HCT116 (cell line): ENCODE data around the gene SLC2A1. TPM values are rescaled to one million over a fixed set of nuclear protein-coding genes. Genes with fewer than 3 reads are reported as not detected.

ENCODE experiments used
- ATAC-seq: fragments of 200-7000 bp; cut with Tn5 transposase; 2 replicates; pipeline ENCODE4 v1.9.1; 2020; ENCODE audit warnings: mild to moderate bottlenecking, moderate library complexity
- BruUV-seq: library from RNA; stranded (reverse); fragments of 400-500 nt; replicated peaks from 2 replicates; lab custom pipeline; 2021; lab: Mats Ljungman, UMichigan
- CTCF ChIA-PET: fragments of 300-600 bp; sonication (Branson Sonifier 250); formaldehyde crosslinking; loops from one replicate; lab custom pipeline; 2021; ENCODE audit warnings: antibody characterized with exemption; lab: Charles Lee
- POLR2A ChIA-PET: fragments of 300-600, 350-600 bp; sonication (Branson Sonifier 250); formaldehyde crosslinking; loops from one replicate; lab custom pipeline; 2021; ENCODE audit warnings: antibody characterized with exemption; lab: Charles Lee
- RAD21 ChIA-PET, 2 experiments: fragments of 300-600 bp; sonication (Branson Sonifier 250); formaldehyde crosslinking; loops; one replicate each; lab custom pipeline; 2023; ENCODE audit warnings: low total read pairs in 2 of 2; ENCODE audit not compliant: uncharacterized antibody in 2 of 2, unreplicated experiment in 2 of 2, low non-redundant PET in 1 of 2; lab: Charles Lee
- DNase-seq: peaks from one replicate; pipeline ENCODE4 v3.0.0-alpha.2; 2010; ENCODE audit warnings: low read depth, low spot score
- H2AFZ ChIP-seq: fragments of 200-600 bp; shearing (Covaris generic), sonication (generic); 2 replicates; pipeline ENCODE4 v1.6.1; 2017; ENCODE audit warnings: low read depth, mixed run types, mixed read lengths, antibody characterized with exemption, low read length; ENCODE audit not compliant: poor library complexity, severe bottlenecking
- H3K27ac ChIP-seq: 2 replicates; pipeline ENCODE4 v1.5.1; 2012; ENCODE audit warnings: low read depth, low read length
- H3K27me3 ChIP-seq: fragments of 200-600 bp; sonication (generic); 2 replicates; pipeline ENCODE4 v1.6.1; 2016; ENCODE audit warnings: mixed run types, low read length, mixed read lengths; ENCODE audit not compliant: insufficient read depth
- H3K36me3 ChIP-seq, 2 experiments: fragments of 200-500 bp in 1 of 2; fragments of 200-600 bp in 1 of 2; sonication (Bioruptor generic) in 1 of 2; sonication (generic) in 1 of 2; 2 replicates each; pipeline versions ENCODE4 v1.5.1 to v1.6.1; 2014 to 2016; ENCODE audit warnings: low read length in 2 of 2, inconsistent platforms in 1 of 2, mixed read lengths in 1 of 2, mixed run types in 1 of 2; ENCODE audit not compliant: insufficient read depth in 2 of 2, control insufficient read depth in 1 of 2
- H3K4me1 ChIP-seq, 2 experiments: fragments of 200-600 bp in 1 of 2; sonication (generic) in 1 of 2; 2 replicates each; pipeline versions ENCODE4 v1.5.1 to v1.6.1; 2012 to 2017; ENCODE audit warnings: low read length in 2 of 2, inconsistent platforms in 1 of 2, mild to moderate bottlenecking in 1 of 2, mixed read lengths in 1 of 2, mixed run types in 1 of 2, moderate library complexity in 1 of 2; ENCODE audit not compliant: insufficient read depth in 2 of 2, control insufficient read depth in 1 of 2
- H3K4me2 ChIP-seq: fragments of 200-600 bp; sonication (generic); 2 replicates; pipeline ENCODE4 v1.6.1; 2017; ENCODE audit warnings: mixed run types, low read length, mixed read lengths
- H3K4me3 ChIP-seq, 2 experiments: fragments of 200-600 bp in 1 of 2; sonication (generic) in 1 of 2; replicated peaks in 1 of 2; 2 replicates each; pipeline ENCODE4 v1.5.1; 2011 to 2016; ENCODE audit warnings: low read length in 2 of 2, control low read depth in 1 of 2, low read depth in 1 of 2, mild to moderate bottlenecking in 1 of 2, mixed read lengths in 1 of 2, mixed run types in 1 of 2
- H3K79me2 ChIP-seq: fragments of 200-600 bp; sonication (generic); 2 replicates; pipeline ENCODE4 v1.6.1; 2017; ENCODE audit warnings: mild to moderate bottlenecking, mixed run types, low read length, moderate library complexity, mixed read lengths; ENCODE audit not compliant: insufficient read depth
- H3K9ac ChIP-seq: fragments of 200-600 bp; sonication (generic); 2 replicates; pipeline ENCODE4 v1.6.1; 2016; ENCODE audit warnings: low read length, mixed read lengths
- H3K9me2 ChIP-seq: fragments of 200-600 bp; sonication (generic), shearing (Covaris generic); 2 replicates; pipeline ENCODE4 v1.6.1; 2017; ENCODE audit warnings: mixed run types, mild to moderate bottlenecking, moderate library complexity; ENCODE audit not compliant: insufficient read depth
- H3K9me3 ChIP-seq, 2 experiments: fragments of 200-500 bp in 1 of 2; fragments of 200-600 bp in 1 of 2; sonication (Bioruptor generic) in 1 of 2; sonication (generic) in 1 of 2; 2 replicates each; pipeline ENCODE4 v1.6.1; 2014 to 2017; ENCODE audit warnings: low read length in 2 of 2, mixed read lengths in 2 of 2, inconsistent platforms in 1 of 2, low read depth in 1 of 2, mild to moderate bottlenecking in 1 of 2, mixed run types in 1 of 2, moderate library complexity in 1 of 2; ENCODE audit not compliant: control insufficient read depth in 1 of 2, insufficient read depth in 1 of 2
- H4K20me1 ChIP-seq: fragments of 200-600 bp; sonication (generic), shearing (Covaris generic); 2 replicates; pipeline ENCODE4 v1.6.1; 2017; ENCODE audit warnings: mixed run types, mild to moderate bottlenecking, moderate library complexity; ENCODE audit not compliant: insufficient read depth
- ATF3 ChIP-seq: IDR thresholded peaks from 2 replicates; pipeline ENCODE4 v1.6.1; 2012
- CEBPB ChIP-seq: IDR thresholded peaks from 2 replicates; pipeline ENCODE4 v1.6.1; 2012; ENCODE audit warnings: low read depth
- CTCF ChIP-seq, 3 experiments: fragments of 200-600 bp in 1 of 3; sonication (generic) in 1 of 3; IDR thresholded peaks in 2 of 3; conservative IDR thresholded peaks in 1 of 3; 2 replicates each; pipeline ENCODE4 v1.5.1; 2012 to 2017; ENCODE audit warnings: low read depth in 2 of 3, low read length in 2 of 3, antibody characterized with exemption in 1 of 3, borderline replicate concordance in 1 of 3, control low read depth in 1 of 3, mild to moderate bottlenecking in 1 of 3, mixed read lengths in 1 of 3, mixed run types in 1 of 3, moderate library complexity in 1 of 3; ENCODE audit not compliant: insufficient read depth in 1 of 3
- EGR1 ChIP-seq: IDR thresholded peaks from 2 replicates; pipeline ENCODE4 v1.6.1; 2012; ENCODE audit warnings: low read depth
- EZH2 ChIP-seq: fragments of 200-600 bp; sonication (generic); IDR thresholded peaks from 2 replicates; pipeline ENCODE4 v1.6.1; 2017; ENCODE audit warnings: antibody characterized with exemption, mixed run types
- EZH2phosphoT487 ChIP-seq: fragments of 200-600 bp; IDR thresholded peaks from 2 replicates; pipeline ENCODE4 v1.6.1; 2018; ENCODE audit warnings: antibody characterized with exemption, borderline replicate concordance
- FOSL1 ChIP-seq: IDR thresholded peaks from 2 replicates; pipeline ENCODE4 v1.6.1; 2012; ENCODE audit warnings: low read depth
- JUND ChIP-seq: IDR thresholded peaks from 2 replicates; pipeline ENCODE4 v1.6.1; 2012
- POLR2A ChIP-seq: IDR thresholded peaks from 2 replicates; pipeline ENCODE4 v1.7.0; 2011; ENCODE audit warnings: borderline replicate concordance; ENCODE audit not compliant: insufficient read depth, insufficient read length; ENCODE audit errors: extremely low read depth
- POLR2AphosphoS5 ChIP-seq: IDR thresholded peaks from 2 replicates; pipeline ENCODE4 v1.6.1; 2011; ENCODE audit warnings: mild to moderate bottlenecking, low read depth, low read length, moderate library complexity
- RAD21 ChIP-seq: IDR thresholded peaks from 2 replicates; pipeline ENCODE4 v1.6.1; 2012; ENCODE audit warnings: low read depth, mild to moderate bottlenecking
- SIN3A ChIP-seq: IDR thresholded peaks from 2 replicates; pipeline ENCODE4 v1.6.1; 2012; ENCODE audit warnings: low read depth
- SP1 ChIP-seq: IDR thresholded peaks from 2 replicates; pipeline ENCODE4 v1.6.1; 2012; ENCODE audit warnings: low read depth
- SRF ChIP-seq: IDR thresholded peaks from 2 replicates; pipeline ENCODE4 v1.6.1; 2012; ENCODE audit warnings: low read depth
- TCF7L2 ChIP-seq: IDR thresholded peaks from 2 replicates; pipeline ENCODE4 v1.7.0; 2011; ENCODE audit warnings: borderline replicate concordance, inconsistent platforms; ENCODE audit not compliant: insufficient read depth, insufficient read length; ENCODE audit errors: extremely low read depth
- YY1 ChIP-seq: IDR thresholded peaks from 2 replicates; pipeline ENCODE4 v1.6.1; 2011; ENCODE audit warnings: low read length, low read depth, moderate library complexity, mild to moderate bottlenecking; ENCODE audit not compliant: insufficient replicate concordance; ENCODE audit errors: extremely low read depth
- ZBTB33 ChIP-seq: IDR thresholded peaks from 2 replicates; pipeline ENCODE4 v1.6.1; 2011; ENCODE audit warnings: mild to moderate bottlenecking, low read length, moderate library complexity; ENCODE audit not compliant: insufficient replicate concordance; ENCODE audit errors: extremely low read depth
- ZFX ChIP-seq: fragments of 450-650 bp; IDR thresholded peaks from 2 replicates; pipeline ENCODE4 v1.6.1; 2017
- ZNF274 ChIP-seq: fragments of 200-500 bp; sonication (Bioruptor generic); IDR thresholded peaks from 2 replicates; pipeline ENCODE4 v1.6.1; 2014; ENCODE audit warnings: mild to moderate bottlenecking, low read depth, low read length, inconsistent platforms
- intact Hi-C: fragments of 100-400 bp; cut with micrococcal nuclease; formaldehyde crosslinking; loops from 2 replicates; pipeline ENCODE4 v1.10.0; 2022
- total RNA-seq: library from RNA; stranded (reverse); gene quantifications from one replicate; pipeline ENCODE4 v1.2.1, GENCODE V29; 2021; ENCODE audit not compliant: unreplicated experiment

SLC2A1 gene
- total RNA-seq, 1 experiment from 2014 or later, result 248 TPM

GRCh38 chr1:42999308-42999707, 40.6 kb upstream of the SLC2A1 start:
- H3K9me3 ChIP-seq, result no peaks in the 10 kb centered on the region

More at GRCh38 chr1:42999308-42999707, 40.6 kb upstream of the SLC2A1 start:
- ChIA-PET CTCF (no interaction called here), POLR2A (no interaction called here), RAD21 (no interaction called here)
- BruUV-seq, result no TSS peak
- no peak overlapping the region for H2AFZ ChIP-seq
- TF ChIP-seq ZBTB33, result no peak
- no peak for TF ChIP-seq POLR2AphosphoS5
- TF ChIP-seq CTCF (IDR thresholded peaks at IDR 0.05 in 2 of 3, conservative IDR thresholded peaks at IDR 0.05 in 1 of 3; ENCODE audit: borderline replicate concordance in 1 of 3, insufficient read depth in 1 of 3, low read depth in 2 of 3, low read length in 2 of 3), result no peak
- no peak for TF ChIP-seq CEBPB
- TF ChIP-seq EGR1, result no peak
- TF ChIP-seq EZH2, result no peak
- TF ChIP-seq ZFX, result no peak
- TF ChIP-seq ZNF274, result no peak
- no peak for TF ChIP-seq FOSL1
- no peak for TF ChIP-seq POLR2A
- no peak for TF ChIP-seq EZH2phosphoT487
- no peak for TF ChIP-seq SRF
- TF ChIP-seq ATF3, result no peak
- no peak for TF ChIP-seq SIN3A
- TF ChIP-seq SP1, result no peak
- TF ChIP-seq YY1, result no peak
- no peak for TF ChIP-seq TCF7L2
- no peak for TF ChIP-seq JUND
- TF ChIP-seq RAD21, result no peak
- DNase-seq (no peak), ATAC-seq (peak; percentile 51; the same call in 1 of the 2 replicates)
- H3K9ac ChIP-seq, result no peak overlapping the region
- no peaks in the 10 kb centered on the region for H3K36me3 ChIP-seq
- H3K79me2 ChIP-seq, result no peaks in the 10 kb centered on the region
- no peak overlapping the region for H3K4me3 ChIP-seq
- H4K20me1 ChIP-seq, result no peaks in the 10 kb centered on the region
- intact Hi-C loops, result no loop called here
- peaks cover 7 to 18% of the 10 kb centered on the region in 2 experiments; a peak in 3 of 4 replicates for H3K4me1 ChIP-seq
- peak overlapping the region; percentile 37; the same call in 1 of the 2 replicates for H3K27ac ChIP-seq
- H3K27me3 ChIP-seq, result no peaks in the 10 kb centered on the region
- H3K9me2 ChIP-seq, result no peaks in the 10 kb centered on the region
- no peak overlapping the region for H3K4me2 ChIP-seq
